Liver (tissue), 9 donors: Measurements from ENCODE around the gene NUP214. TPM values are rescaled to one million over a fixed set of nuclear protein-coding genes. Genes with fewer than 3 reads are reported as not detected.
"Not testable (repeated sequence)": the region's sequence is repeated elsewhere in the genome, so short reads cannot be mapped to it uniquely, and the experiment has no call there.

Experiments
- DNase-seq: peaks from one replicate; pipeline ENCODE4 v3.0.0-alpha.2; 2017; ENCODE audit warnings: low spot score
- H3K27ac ChIP-seq, 2 donors: one replicate each; pipeline ENCODE4 v1.7.0; 2013; ENCODE audit warnings: inconsistent platforms in 2 of 2, low read length in 2 of 2, control low read depth in 1 of 2, low read depth in 1 of 2, mild to moderate bottlenecking in 1 of 2
- H3K27me3 ChIP-seq, 4 donors: one replicate each; pipeline versions ENCODE4 v1.6.1 to v1.7.0; 2013; ENCODE audit warnings: low read length in 3 of 4, inconsistent platforms in 1 of 4, mild to moderate bottlenecking in 1 of 4, moderate library complexity in 1 of 4; ENCODE audit not compliant: control insufficient read depth in 4 of 4, insufficient read depth in 4 of 4
- H3K36me3 ChIP-seq, 4 donors: one replicate each; pipeline versions ENCODE4 v1.6.1 to v1.7.0; 2013; ENCODE audit warnings: low read length in 3 of 4, mild to moderate bottlenecking in 3 of 4, low read depth in 1 of 4, moderate library complexity in 1 of 4; ENCODE audit not compliant: control insufficient read depth in 4 of 4, insufficient read depth in 3 of 4
- H3K4me1 ChIP-seq, 4 donors: one replicate each; pipeline versions ENCODE4 v1.6.1 to v1.7.0; 2013; ENCODE audit warnings: low read length in 3 of 4, mild to moderate bottlenecking in 3 of 4, moderate library complexity in 1 of 4; ENCODE audit not compliant: control insufficient read depth in 4 of 4, insufficient read depth in 4 of 4
- H3K4me3 ChIP-seq, 3 donors: one replicate each; pipeline versions ENCODE4 v1.6.1 to v1.7.0; 2013; ENCODE audit warnings: low read length in 3 of 3, control low read depth in 1 of 3, low read depth in 1 of 3, mild to moderate bottlenecking in 1 of 3
- H3K9ac ChIP-seq, 2 donors: one replicate each; pipeline ENCODE4 v1.7.0; 2013; ENCODE audit warnings: low read length in 2 of 2, mild to moderate bottlenecking in 2 of 2, moderate library complexity in 2 of 2, control low read depth in 1 of 2, low read depth in 1 of 2
- H3K9me3 ChIP-seq, 4 donors: one replicate each; pipeline versions ENCODE4 v1.6.1 to v1.7.0; 2013; ENCODE audit warnings: low read length in 3 of 4; ENCODE audit not compliant: control insufficient read depth in 4 of 4
- EGR1 ChIP-seq, 2 donors: IDR thresholded peaks; 2 replicates each; pipeline ENCODE4 v1.6.1; 2016 to 2018; ENCODE audit warnings: antibody characterized with exemption in 2 of 2, low read depth in 2 of 2
- FOXA1 ChIP-seq: IDR thresholded peaks from 2 replicates; pipeline ENCODE4 v1.6.1; 2016; ENCODE audit warnings: antibody characterized with exemption
- GABPA ChIP-seq, 2 donors: IDR thresholded peaks in 1 of 2; conservative IDR thresholded peaks in 1 of 2; 2 replicates each; pipeline ENCODE4 v1.6.1; 2016; ENCODE audit warnings: antibody characterized with exemption in 2 of 2, mild to moderate bottlenecking in 1 of 2, moderate library complexity in 1 of 2
- HNF4A ChIP-seq, 2 donors: conservative IDR thresholded peaks; 2 replicates each; pipeline ENCODE4 v1.6.1; 2016; ENCODE audit warnings: antibody characterized with exemption in 2 of 2, mild to moderate bottlenecking in 2 of 2
- JUND ChIP-seq, 2 donors: IDR thresholded peaks; 2 replicates each; pipeline ENCODE4 v1.6.1; 2016; ENCODE audit warnings: antibody characterized with exemption in 2 of 2
- SP1 ChIP-seq: IDR thresholded peaks from 2 replicates; pipeline ENCODE4 v1.6.1; 2018; ENCODE audit warnings: antibody characterized with exemption, mild to moderate bottlenecking
- YY1 ChIP-seq: IDR thresholded peaks from 2 replicates; pipeline ENCODE4 v1.6.1; 2016; ENCODE audit warnings: antibody characterized with exemption, mild to moderate bottlenecking
- WGBS: extraction: QIAGEN DNeasy Blood & Tissue Kit; methylation state at CpG from one replicate; pipeline ENCODE4 v1.1.7; 2013; 5-methylcytosine and 5-hydroxymethylcytosine counted together
- polyA plus RNA-seq, 2 donors: library from polyadenylated mRNA; stranded (reverse) in 1 of 2; unstranded in 1 of 2; fragments of 200-250 nt in 1 of 2; fragments of >200 nt in 1 of 2; fragmentation: Nextera tagmentation in 1 of 2; extraction: Ambion mirVana in 1 of 2; gene quantifications; one replicate each; pipeline versions ENCODE4 v1.2.1 to v1.2.3, GENCODE V29; 2013 to 2015
- total RNA-seq, 2 donors: library from RNA; depleted of rRNA; stranded (reverse); fragments of >200 nt; gene quantifications; one replicate each; pipeline ENCODE4 v1.2.3, GENCODE V29; 2014
- TF ChIP-seq, protein P1 (sequence below): IDR thresholded peaks from 2 replicates; pipeline ENCODE4 v1.6.1; 2016; ENCODE audit warnings: antibody characterized with exemption
- TF ChIP-seq, protein P2 (sequence below): IDR thresholded peaks from 2 replicates; pipeline ENCODE4 v1.6.1; 2016; ENCODE audit warnings: antibody characterized with exemption, mild to moderate bottlenecking
- donor health status: healthy.
- donor health status: healthy.
- donor health status: healthy.
- donor health status: healthy.
- donor health status: healthy.

NUP214 gene
- total and polyA plus RNA-seq, 4 donors = 8.8 to 19.5 (median 16.5) TPM

DNA sequence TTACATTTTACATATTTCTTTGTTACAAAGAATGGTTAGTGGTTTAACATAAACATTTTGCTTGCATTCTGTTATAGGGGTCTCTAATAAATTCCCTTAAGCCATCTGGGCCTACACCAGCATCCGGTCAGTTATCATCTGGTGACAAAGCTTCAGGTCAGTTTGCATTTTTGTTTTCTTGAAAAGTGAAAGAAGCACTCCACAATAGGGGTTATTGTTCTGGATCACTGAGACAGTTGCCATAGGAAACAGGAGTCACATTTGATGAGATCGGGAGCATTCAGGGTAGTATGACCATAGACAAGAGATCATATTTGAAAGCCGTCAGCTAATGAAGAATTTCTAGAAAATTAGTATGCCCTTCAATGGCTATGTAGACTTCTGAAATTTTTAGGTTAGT, 63.6 kb downstream of the NUP214 start:
- H3K27ac ChIP-seq = no peak overlapping the region
- no peak for DNase-seq
- no peak overlapping the region for H3K9ac ChIP-seq
- no peaks in the 10 kb centered on the region for H3K9me3 ChIP-seq
- no peak overlapping the region for H3K4me3 ChIP-seq
- TF ChIP-seq GABPA (IDR thresholded peaks at IDR 0.05 in 1 of 2, conservative IDR thresholded peaks at IDR 0.05 in 1 of 2) (no peak), JUND (IDR thresholded peaks at IDR 0.05) (no peak), FOXA1 (no peak), HNF4A (conservative IDR thresholded peaks at IDR 0.05) (no peak)
- TF ChIP-seq, protein P1, sequence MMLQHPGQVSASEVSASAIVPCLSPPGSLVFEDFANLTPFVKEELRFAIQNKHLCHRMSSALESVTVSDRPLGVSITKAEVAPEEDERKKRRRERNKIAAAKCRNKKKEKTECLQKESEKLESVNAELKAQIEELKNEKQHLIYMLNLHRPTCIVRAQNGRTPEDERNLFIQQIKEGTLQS = no peak
- WGBS = 94% methylated on average over 3 of the region's 3 CpGs
- peaks cover 6 to 51% (median 41%) of the 10 kb centered on the region in 4 donors for H3K36me3 ChIP-seq
- H3K4me1 ChIP-seq = no peaks in the 10 kb centered on the region
- no peaks in the 10 kb centered on the region for H3K27me3 ChIP-seq

DNA sequence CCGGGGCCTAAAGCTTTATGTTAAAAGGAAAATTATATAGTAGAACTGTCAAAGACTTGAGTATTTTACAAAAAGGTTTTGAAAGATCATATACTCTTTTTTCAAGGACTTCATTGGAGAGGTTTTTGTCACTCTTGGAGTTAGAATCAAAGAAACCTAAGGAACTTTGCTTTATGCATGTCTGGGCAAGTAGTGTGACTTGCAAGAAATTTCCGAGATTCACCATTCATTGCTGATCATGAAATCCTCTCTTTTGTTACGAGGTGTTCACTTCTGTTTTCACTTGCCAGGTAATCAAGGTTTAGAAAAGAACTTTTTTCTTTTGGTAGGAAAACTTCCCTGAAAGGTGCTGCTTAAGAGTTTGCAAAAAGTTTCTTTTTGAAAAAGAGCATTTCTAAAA, 64.8 kb downstream of the NUP214 start:
- H3K4me1 ChIP-seq = no peaks in the 10 kb centered on the region
- peaks cover 7 to 57% (median 47%) of the 10 kb centered on the region in 4 donors for H3K36me3 ChIP-seq
- DNase-seq = no peak
- H3K9ac ChIP-seq = no peak overlapping the region
- no peak overlapping the region for H3K27ac ChIP-seq
- H3K27me3 ChIP-seq = no peaks in the 10 kb centered on the region
- H3K9me3 ChIP-seq = no peaks in the 10 kb centered on the region
- no peak overlapping the region for H3K4me3 ChIP-seq
- TF ChIP-seq, protein P2, sequence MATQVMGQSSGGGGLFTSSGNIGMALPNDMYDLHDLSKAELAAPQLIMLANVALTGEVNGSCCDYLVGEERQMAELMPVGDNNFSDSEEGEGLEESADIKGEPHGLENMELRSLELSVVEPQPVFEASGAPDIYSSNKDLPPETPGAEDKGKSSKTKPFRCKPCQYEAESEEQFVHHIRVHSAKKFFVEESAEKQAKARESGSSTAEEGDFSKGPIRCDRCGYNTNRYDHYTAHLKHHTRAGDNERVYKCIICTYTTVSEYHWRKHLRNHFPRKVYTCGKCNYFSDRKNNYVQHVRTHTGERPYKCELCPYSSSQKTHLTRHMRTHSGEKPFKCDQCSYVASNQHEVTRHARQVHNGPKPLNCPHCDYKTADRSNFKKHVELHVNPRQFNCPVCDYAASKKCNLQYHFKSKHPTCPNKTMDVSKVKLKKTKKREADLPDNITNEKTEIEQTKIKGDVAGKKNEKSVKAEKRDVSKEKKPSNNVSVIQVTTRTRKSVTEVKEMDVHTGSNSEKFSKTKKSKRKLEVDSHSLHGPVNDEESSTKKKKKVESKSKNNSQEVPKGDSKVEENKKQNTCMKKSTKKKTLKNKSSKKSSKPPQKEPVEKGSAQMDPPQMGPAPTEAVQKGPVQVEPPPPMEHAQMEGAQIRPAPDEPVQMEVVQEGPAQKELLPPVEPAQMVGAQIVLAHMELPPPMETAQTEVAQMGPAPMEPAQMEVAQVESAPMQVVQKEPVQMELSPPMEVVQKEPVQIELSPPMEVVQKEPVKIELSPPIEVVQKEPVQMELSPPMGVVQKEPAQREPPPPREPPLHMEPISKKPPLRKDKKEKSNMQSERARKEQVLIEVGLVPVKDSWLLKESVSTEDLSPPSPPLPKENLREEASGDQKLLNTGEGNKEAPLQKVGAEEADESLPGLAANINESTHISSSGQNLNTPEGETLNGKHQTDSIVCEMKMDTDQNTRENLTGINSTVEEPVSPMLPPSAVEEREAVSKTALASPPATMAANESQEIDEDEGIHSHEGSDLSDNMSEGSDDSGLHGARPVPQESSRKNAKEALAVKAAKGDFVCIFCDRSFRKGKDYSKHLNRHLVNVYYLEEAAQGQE = no peak
- TF ChIP-seq YY1 (no peak), SP1 (no peak)
- WGBS = 79% methylated on average over 3 of the region's 3 CpGs

DNA sequence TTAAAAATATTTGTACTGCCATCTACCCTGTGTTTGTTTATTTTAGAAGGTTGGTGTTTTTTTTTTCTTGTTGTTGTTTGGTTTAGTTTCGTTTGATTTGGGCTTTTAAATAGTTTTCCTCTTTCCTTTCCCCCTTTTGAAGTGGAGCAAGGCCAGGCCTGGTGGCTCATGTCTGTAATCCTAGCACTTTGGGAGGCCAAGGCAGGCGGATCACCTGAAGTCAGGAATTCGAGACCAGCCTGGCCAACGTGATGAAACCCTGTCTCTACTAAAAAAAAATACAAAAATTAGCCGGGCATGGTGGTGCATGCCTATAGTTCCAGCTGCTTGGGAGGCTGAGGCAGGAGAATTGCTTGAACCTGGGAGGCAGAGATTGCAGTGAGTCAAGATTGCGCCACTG, 65.6 kb downstream of the NUP214 start:
- peaks cover 8 to 53% (median 47%) of the 10 kb centered on the region in 4 donors for H3K36me3 ChIP-seq
- H3K4me3 ChIP-seq, H3K4me1 ChIP-seq, H3K27me3 ChIP-seq, DNase-seq, H3K27ac ChIP-seq, H3K9ac ChIP-seq, H3K9me3 ChIP-seq: not testable (repeated sequence)
- WGBS = 88% methylated on average over 6 of the region's 6 CpGs

DNA sequence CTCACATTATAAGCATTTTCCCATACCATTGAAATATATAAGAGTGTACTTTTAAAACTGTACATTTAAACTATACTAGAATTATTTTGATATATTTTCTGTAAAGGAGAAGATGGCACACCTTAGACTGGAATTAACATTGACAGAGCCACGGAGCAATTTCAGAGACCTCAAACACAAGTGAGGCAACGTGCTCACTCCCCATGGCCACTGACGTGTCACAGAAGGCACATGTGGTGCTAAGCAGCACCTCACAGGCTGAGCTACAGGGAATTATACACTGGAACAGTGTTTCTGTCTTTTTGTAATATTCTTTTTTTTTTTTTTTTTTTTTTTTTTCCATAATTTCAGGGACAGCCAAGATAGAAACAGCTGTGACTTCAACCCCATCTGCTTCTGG, 66.5 kb downstream of the NUP214 start:
- Histone ChIP-seq H3K9me3 (no peaks in the 10 kb centered on the region), H3K9ac (no peak overlapping the region), H3K27ac (no peak overlapping the region), H3K36me3 (peaks cover 9 to 54% (median 45%) of the 10 kb centered on the region in 4 donors), H3K4me3 (no peak overlapping the region), H3K4me1 (no peaks in the 10 kb centered on the region), H3K27me3 (no peaks in the 10 kb centered on the region)
- 96% methylated on average over 3 of the region's 3 CpGs for WGBS
- DNase-seq = no peak
- TF ChIP-seq YY1 (no peak), EGR1 (IDR thresholded peaks at IDR 0.05; ENCODE audit: low read depth in 2 of 2) (no peak)
